Subcutaneous adipose tissue (tissue), 4 donors: ENCODE data around the gene CD55. TPM values are rescaled to one million over a fixed set of nuclear protein-coding genes. Genes with fewer than 3 reads are reported as not detected.

Source experiments
- CTCF ChIP-seq: fragments of 450-650 bp; IDR thresholded peaks from one replicate; pipeline ENCODE4 v1.5.1; 2016; ENCODE audit warnings: low read depth, mild to moderate bottlenecking, control low read depth, antibody characterized with exemption, moderate library complexity
- total RNA-seq, 4 donors: library from RNA; depleted of rRNA; stranded (reverse); fragments of >200 nt; gene quantifications; one replicate each; pipeline ENCODE4 v1.1.0, GENCODE V29; 2016

CD55 gene
- 100 to 1,000 TPM in 1 of 4 donors, 10 to 100 TPM in 3; 29.6 to 105 (median 74.4) TPM for total RNA-seq

GRCh38 chr1:207321079-207321789, at the start of gene CD55:
TSS of gene CD55 (plus strand) at chr1:207321678. CDS start at chr1:207321766, 88 bp downstream.
- no peak for TF ChIP-seq CTCF

- TF ChIP-seq CTCF = no peak
Measured at GRCh38 chr1:207274882-207275281, 46.6 kb upstream of the CD55 start.

- TF ChIP-seq CTCF = no peak
Measured at GRCh38 chr1:207276465-207276864, 45.0 kb upstream of the CD55 start.

GRCh38 chr1:207277241-207277640, 44.2 kb upstream of the CD55 start:
- TF ChIP-seq CTCF = no peak

GRCh38 chr1:207279652-207280051, 41.8 kb upstream of the CD55 start:
- no peak for TF ChIP-seq CTCF

GRCh38 chr1:207280706-207281105, 40.8 kb upstream of the CD55 start:
- TF ChIP-seq CTCF = no peak

GRCh38 chr1:207282058-207282457, 39.4 kb upstream of the CD55 start:
- no peak for TF ChIP-seq CTCF
